GM12892 (cell line): ENCODE data around the gene SORCS2.

ENCODE experiments used
- DNase-seq: peaks from one replicate; pipeline ENCODE4 v3.0.0; 2011; ENCODE audit not compliant: insufficient read length
- FAIRE-seq: peaks from 2 replicates; lab custom pipeline; 2011; peaks lifted over from hg19 to GRCh38; lab: Jason Lieb, UNC
- POLR2A ChIP-seq: IDR thresholded peaks from 2 replicates; pipeline ENCODE4 v1.6.1; 2011; ENCODE audit warnings: low read depth, low read length, control low read depth
- POLR2AphosphoS5 ChIP-seq: IDR thresholded peaks from 2 replicates; pipeline ENCODE4 v1.6.1; 2011; ENCODE audit warnings: low read depth, low read length, control low read depth
- TAF1 ChIP-seq: IDR thresholded peaks from 2 replicates; pipeline ENCODE4 v1.6.1; 2011; ENCODE audit warnings: low read depth, mild to moderate bottlenecking, control low read depth, low read length, borderline replicate concordance

SORCS2 gene

DNA sequence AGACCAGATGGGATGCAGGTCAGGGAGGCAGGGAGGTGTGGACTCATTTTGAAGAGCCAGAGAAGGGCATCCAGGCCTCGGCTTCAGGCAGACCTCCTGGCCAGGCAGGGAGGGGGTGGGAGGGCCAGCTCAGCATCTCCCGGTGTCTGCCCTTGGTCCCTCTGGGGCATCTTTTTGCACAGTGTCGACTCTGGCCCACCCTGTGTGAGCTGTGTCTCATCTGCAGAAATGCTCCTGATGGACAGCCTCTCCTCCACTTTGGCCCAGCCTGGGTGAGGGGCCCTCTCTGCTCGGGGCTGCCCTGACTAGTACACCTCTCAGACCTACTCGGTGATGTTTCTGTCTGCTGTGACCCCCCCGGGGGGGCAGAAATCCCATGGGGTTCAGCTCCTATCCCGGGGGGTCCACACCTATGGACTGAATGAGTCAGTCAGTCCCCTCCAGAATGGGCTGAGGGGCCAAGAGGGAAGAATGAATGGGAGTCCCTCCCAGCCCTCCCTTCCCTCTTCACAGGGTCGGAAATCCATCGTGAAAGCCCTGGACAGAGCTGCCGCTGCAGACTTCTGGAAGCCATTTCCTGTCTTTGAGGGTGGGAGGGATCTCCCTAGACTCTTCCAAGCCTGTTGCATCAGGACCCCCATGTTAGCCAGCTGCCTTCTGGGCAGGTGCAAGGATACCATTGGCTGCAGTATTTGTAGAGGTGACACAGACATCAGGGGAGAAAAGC lies 439.1 kb downstream of the SORCS2 start:
- TF ChIP-seq POLR2AphosphoS5 = no peak
- no peak for TF ChIP-seq TAF1
- TF ChIP-seq POLR2A = no peak
- no peak for DNase-seq
- no peak for FAIRE-seq

DNA sequence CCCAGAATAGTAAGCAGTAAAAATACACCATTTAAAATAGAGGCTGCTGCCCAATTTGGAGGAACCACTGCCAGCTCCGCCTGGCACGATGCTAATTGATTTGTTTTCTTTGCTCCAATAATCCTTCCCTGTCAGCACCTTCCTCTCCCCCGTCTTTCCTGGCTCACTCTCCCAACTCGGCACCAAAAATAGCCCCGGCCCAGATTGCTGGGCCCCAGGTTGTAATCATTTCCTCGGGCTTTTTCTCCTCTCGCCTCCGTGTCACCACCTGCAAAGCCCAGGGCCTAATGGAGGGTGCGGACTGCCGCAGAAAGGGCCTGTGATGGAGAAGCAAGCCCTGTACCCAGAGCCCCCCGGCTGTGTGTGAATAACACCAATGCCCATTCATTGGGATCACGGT lies 440.0 kb downstream of the SORCS2 start:
- TF ChIP-seq TAF1 (no peak), POLR2A (no peak), POLR2AphosphoS5 (no peak)
- FAIRE-seq = no peak
- DNase-seq = no peak

GRCh38 chr4:7632971-7633370 lies 440.6 kb downstream of the SORCS2 start:
- DNase-seq (no peak), FAIRE-seq (no peak)
- TF ChIP-seq POLR2AphosphoS5 (no peak), TAF1 (no peak), POLR2A (no peak)

DNA sequence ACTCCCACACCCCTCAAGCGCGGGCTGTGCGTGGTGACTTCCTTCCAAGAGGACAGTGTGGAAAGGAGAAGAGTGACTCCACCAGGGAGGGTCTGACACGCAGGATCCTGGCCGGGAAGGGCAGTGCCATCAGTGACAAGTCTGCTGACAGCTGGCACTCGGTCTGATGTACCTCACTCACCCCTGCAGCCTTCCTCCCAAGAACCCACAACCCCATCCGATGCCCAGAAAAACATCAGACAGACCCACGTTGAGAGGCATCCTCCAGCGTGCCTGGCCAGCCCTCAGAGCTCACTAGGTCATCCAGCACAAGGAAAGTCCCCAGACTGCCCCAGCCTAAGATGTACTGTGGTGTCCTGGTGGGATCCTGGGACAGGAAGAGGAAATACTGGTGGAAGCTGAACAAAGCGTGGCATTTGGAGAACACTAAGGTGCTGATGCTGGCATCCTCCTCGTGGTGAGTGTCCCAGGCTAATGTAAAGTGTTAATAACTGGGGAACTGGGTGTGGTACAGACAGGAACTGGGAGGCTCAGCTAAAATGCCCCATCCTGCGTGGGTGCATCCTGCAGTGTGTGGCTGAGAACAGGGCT lies 442.4 kb downstream of the SORCS2 start:
- TF ChIP-seq TAF1 (no peak), POLR2A (no peak), POLR2AphosphoS5 (no peak)
- FAIRE-seq (no peak), DNase-seq (no peak)

DNA sequence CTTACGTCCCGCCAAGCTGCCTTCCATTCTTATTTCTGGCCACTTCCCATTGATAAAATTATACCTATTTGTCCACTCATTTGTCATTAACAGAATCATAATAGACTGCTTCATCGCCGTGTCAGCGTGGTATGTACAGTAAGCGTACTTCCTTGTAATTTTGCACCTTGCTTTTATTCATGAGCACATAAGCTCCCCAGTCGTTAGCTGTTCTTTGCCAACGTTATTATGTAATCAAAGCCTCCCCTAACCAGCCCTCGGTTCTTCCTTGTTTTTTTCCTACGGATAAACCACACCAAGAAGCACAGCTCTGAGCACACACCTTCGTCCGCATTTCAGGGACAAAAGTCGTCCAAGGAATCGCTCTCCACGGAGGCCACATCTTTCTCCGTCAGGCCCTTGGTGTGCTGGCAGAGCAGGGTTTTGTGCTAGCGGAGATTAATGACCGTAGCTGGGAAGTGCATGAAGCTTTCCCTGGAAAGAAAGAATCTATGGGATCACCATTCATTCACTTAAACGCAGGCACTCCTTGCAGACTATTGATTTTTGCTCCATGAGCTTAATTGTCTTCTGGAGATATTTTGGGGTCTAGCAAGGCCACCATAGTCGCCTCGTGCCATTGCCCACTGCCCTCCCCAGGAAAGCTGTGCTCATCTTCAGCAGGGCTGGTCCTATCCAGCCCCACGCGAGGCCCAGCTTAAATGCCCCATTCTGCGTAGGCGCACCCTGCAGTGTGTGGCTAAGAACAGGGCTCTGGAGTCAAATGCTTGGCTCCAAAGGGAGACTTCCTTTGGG lies 443.3 kb downstream of the SORCS2 start:
- TF ChIP-seq TAF1 (no peak), POLR2A (no peak), POLR2AphosphoS5 (no peak)
- FAIRE-seq (no peak), DNase-seq (no peak)

DNA sequence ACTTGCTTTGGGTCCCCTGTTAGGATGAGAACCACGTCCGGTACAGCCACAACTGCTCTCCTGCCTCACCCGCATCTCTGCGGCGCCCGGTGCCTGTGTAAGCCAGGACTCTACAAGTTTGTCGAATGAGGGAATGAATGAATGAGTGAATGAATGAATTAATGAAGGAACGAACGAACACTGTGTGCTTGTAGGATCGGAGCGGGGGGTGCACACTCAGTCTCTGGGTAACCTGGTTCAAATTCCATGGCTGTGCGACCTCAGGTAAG lies 443.8 kb downstream of the SORCS2 start:
- no peak for FAIRE-seq

DNA sequence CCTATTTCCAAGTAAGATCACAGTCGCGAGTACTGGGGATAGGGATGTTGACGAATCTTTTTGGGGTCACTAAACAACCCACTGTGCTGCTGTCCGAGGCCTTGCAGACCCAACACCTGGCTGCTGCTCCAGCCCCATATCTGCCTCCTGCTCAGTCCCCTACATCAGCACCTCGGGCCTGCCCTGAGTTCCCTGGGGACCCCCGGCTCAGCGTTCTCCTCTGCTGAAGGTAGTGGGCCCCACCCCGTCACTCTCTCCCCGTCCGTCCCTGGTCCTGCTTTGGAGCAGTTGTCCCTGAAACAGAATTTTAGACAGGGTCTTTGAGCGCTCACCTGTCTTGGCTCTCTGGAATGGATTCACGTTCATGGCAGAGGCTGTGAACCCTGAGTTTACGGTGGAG lies 444.8 kb downstream of the SORCS2 start:
- FAIRE-seq (no peak), DNase-seq (no peak)
- TF ChIP-seq TAF1 = no peak
- no peak for TF ChIP-seq POLR2A
- TF ChIP-seq POLR2AphosphoS5 = no peak

More for the DNA sequence above, 443.8 kb downstream of the SORCS2 start:
- no peak for TF ChIP-seq POLR2A
- no peak for TF ChIP-seq POLR2AphosphoS5
- no peak for TF ChIP-seq TAF1
- DNase-seq = no peak

DNA sequence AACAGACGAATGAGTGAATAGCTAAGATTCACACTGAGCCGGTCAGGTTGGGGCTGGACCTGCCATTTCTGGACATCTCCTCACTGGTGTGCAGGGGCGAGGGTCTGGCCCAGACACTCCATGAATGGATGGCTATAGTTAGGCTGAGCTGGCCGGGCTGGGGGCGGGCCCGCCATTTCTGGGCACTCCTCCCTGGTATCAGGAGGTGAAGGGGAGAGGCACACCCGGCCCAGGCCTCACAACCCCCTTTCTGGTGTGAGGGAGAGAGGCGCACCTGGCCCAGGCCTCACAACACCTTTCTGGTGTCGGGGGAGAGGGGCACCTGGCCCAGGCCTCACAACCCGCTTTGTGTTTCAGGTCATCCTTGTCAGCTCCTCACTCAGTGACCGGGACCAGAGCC lies 445.6 kb downstream of the SORCS2 start:
- FAIRE-seq (no peak), DNase-seq (no peak)
- TF ChIP-seq POLR2A (no peak), TAF1 (no peak), POLR2AphosphoS5 (no peak)

DNA sequence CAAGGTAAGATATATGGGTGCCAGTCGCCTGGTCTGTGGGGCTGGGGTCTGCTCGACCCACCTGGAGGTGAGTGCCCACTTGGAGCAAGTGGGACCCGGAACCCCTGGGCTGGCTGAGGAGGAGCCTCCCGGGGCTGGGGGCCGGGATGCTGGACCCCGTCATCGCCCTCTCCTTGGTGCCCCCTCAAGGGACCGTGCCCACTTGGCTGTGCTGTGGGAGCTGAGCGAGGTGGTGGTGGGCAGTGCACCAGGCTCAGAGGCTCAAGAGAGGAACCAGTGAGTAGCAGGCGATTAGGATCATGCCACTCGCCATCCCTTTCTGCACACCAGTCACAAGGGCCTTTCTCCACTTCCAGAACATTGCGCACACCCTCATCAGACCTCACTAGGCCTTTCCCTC lies 446.2 kb downstream of the SORCS2 start:
- no peak for DNase-seq
- FAIRE-seq = no peak
- TF ChIP-seq TAF1 (no peak), POLR2AphosphoS5 (no peak), POLR2A (no peak)

DNA sequence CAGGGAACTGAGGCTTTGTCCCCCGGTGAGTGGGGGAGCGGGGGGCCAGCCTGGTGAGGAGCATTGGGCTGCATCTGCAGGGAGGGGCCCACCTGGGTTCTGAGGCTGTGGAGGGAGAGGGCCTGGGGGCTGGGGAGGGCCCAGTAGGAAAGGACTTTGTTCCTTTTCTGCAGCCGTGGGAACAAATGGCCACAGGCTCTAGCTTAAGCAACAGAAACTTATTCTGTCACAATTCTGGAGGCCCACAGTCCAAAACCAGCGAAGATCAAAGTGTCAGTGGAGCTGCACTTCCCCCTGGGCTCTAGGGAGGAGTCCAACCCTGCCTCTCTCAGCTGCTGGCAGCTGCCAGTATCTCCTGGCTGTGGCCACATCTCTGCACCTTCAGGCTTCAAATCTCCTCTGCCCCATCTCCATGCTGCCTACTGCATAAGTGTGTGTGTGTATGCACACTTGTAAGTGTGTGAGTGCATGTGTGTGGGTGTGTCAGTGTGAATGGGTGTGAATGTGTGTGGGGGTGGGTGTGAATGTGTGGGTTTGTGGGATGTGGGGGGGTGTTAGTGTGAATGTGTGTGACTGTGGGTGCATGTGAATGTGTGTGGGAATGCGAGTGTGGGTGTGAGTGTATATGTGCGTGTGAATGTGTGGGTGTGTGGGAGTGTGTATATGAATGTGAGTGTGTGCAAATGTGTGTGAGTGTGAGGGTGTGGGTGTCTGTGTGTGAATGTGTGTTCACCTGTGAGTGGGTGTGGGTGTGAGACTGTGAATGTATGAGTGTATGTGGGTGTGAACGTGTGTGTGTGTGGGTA lies 446.8 kb downstream of the SORCS2 start:
- DNase-seq (no peak), FAIRE-seq (no peak)
- TF ChIP-seq TAF1 (no peak), POLR2A (no peak), POLR2AphosphoS5 (no peak)

DNA sequence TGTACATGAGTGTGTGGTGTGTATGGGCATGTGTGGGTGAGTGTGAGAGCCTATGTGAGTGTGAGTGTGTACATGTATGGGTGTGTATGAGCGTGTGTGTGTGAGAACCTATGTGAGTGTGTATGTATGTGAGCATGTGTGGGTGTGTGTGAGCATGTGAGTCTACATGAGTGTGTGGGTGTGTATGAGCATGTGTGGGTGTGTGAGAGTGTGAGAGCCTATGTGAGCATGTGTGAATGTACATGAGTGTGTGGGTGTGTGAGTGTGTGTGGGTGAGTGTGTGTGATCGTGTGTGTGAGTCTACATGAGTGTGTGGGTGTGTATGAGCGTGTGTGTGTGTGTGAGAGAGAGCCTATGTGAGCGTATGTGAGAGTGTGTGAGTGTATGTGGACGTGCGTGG lies 447.8 kb downstream of the SORCS2 start:
- FAIRE-seq (no peak), DNase-seq (no peak)
- TF ChIP-seq POLR2AphosphoS5 (no peak), TAF1 (no peak), POLR2A (no peak)
